Measurements from ENCODE around the gene ENOX1. TPM values are rescaled to one million over a fixed set of nuclear protein-coding genes. Genes with fewer than 3 reads are reported as not detected.

ENOX1 gene
- total RNA-seq, 1 experiment from 2014 or later, result 0.26 TPM

DNA sequence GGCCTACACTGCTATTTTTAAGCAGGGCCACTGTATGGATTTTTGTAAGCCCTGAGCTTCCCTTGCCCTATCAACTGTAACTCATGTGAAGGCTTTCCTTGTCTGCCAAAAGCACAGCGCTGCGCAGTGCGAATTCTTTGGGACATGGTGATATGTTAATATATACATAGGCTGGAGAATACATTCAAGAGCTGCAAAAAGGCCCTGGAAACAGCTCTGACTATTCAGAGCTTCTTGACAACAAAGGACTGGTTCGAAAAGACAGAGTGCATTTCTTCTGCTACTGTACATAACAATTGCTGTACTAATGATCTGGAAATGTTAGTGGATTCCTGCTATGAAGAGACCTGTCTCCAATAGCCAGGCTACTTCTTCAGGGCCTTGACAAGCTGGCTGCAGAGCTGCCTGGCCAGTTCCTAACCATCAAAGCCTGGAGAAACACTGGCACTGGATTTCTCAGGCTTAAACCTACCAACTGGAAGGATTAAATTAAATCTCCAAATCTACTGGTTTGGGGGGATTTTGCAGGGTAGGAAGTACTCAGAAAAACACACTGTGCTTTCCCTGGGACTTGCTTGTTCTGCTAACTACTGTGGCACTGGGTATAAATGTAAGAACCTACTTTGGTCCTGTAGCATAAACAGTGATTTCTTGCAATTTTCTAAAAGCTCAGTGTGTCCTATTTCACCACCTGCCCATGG is 516.5 kb downstream of the ENOX1 start (continued):
- TF ChIP-seq, protein P1, sequence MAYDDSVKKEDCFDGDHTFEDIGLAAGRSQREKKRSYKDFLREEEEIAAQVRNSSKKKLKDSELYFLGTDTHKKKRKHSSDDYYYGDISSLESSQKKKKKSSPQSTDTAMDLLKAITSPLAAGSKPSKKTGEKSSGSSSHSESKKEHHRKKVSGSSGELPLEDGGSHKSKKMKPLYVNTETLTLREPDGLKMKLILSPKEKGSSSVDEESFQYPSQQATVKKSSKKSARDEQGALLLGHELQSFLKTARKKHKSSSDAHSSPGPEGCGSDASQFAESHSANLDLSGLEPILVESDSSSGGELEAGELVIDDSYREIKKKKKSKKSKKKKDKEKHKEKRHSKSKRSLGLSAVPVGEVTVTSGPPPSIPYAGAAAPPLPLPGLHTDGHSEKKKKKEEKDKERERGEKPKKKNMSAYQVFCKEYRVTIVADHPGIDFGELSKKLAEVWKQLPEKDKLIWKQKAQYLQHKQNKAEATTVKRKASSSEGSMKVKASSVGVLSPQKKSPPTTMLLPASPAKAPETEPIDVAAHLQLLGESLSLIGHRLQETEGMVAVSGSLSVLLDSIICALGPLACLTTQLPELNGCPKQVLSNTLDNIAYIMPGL (CRISPR knock-in tag; IDR thresholded peaks at IDR 0.05), result no peak

DNA sequence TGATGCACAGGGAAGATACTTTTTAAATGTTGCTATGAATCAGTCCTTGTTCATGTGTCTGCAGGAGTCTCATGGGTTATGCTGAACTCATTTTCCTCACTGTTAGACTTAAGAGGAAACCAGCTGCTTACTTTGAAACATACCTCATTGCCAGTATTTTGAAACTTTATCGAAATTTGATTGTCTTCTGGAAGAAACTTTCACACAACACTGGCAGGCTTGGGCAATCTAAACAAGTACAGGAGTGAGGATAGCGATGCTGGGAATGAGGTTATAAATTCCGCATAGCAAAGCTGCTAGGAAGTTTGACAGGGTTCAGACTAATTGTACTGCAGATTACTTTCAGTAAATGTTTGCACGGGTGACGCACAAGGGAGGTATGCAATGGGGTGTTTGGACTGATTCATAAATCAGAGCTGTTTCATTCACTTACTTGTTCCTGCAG is 517.7 kb downstream of the ENOX1 start:
- peaks cover 29% of the 10 kb centered on the region for H3K4me1 Mint-ChIP-seq
- CTCF ChIA-PET, result interaction anchor here (2.6 kb wide), 1 partner anchor 536 kb away, joined by 7 read pairs; no protein-coding TSS in a partner anchor
- H3K36me3 Mint-ChIP-seq, result no peaks in the 10 kb centered on the region
- H3K27ac Mint-ChIP-seq, result no peak overlapping the region
- POLR2A ChIA-PET, result no interaction called here
- no peak overlapping the region for H3K4me3 Mint-ChIP-seq
- no peak for ATAC-seq
- peaks cover 2% of the 10 kb centered on the region; the same call in 1 of the 2 replicates for H3K27me3 Mint-ChIP-seq (ENCODE audit: low read depth)
- H3K9me3 Mint-ChIP-seq, result no peaks in the 10 kb centered on the region
- no peak for DNase-seq (ENCODE audit: low spot score)
- TF ChIP-seq IRF2 (CRISPR knock-in tag; IDR thresholded peaks at IDR 0.05; ENCODE audit: borderline replicate concordance, low read depth) (no peak), TCF7 (CRISPR knock-in tag; IDR thresholded peaks at IDR 0.05; ENCODE audit: low read depth) (no peak), ZNF317 (CRISPR knock-in tag; IDR thresholded peaks at IDR 0.05; ENCODE audit: borderline replicate concordance, low read depth) (no peak), E2F4 (CRISPR knock-in tag; IDR thresholded peaks at IDR 0.05; ENCODE audit: borderline replicate concordance, low read depth) (no peak), NR2C2 (CRISPR knock-in tag; IDR thresholded peaks at IDR 0.05) (no peak), TEAD4 (CRISPR knock-in tag; IDR thresholded peaks at IDR 0.05) (no peak), GRHL2 (CRISPR knock-in tag; IDR thresholded peaks at IDR 0.05; ENCODE audit: insufficient replicate concordance, severe bottlenecking) (no peak), NFE2L1 (CRISPR knock-in tag; IDR thresholded peaks at IDR 0.05) (no peak), ZNF532 (CRISPR knock-in tag; IDR thresholded peaks at IDR 0.05; ENCODE audit: borderline replicate concordance) (no peak), STAT6 (CRISPR knock-in tag; conservative IDR thresholded peaks at IDR 0.05; ENCODE audit: low read depth) (no peak)
- TF ChIP-seq, protein P2, sequence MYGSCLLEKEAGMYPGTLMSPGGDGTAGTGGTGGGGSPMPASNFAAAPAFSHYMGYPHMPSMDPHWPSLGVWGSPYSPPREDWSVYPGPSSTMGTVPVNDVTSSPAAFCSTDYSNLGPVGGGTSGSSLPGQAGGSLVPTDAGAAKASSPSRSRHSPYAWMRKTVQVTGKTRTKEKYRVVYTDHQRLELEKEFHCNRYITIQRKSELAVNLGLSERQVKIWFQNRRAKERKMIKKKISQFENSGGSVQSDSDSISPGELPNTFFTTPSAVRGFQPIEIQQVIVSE (CRISPR knock-in tag; IDR thresholded peaks at IDR 0.05; ENCODE audit: borderline replicate concordance), result no peak
- TF ChIP-seq, protein P3, sequence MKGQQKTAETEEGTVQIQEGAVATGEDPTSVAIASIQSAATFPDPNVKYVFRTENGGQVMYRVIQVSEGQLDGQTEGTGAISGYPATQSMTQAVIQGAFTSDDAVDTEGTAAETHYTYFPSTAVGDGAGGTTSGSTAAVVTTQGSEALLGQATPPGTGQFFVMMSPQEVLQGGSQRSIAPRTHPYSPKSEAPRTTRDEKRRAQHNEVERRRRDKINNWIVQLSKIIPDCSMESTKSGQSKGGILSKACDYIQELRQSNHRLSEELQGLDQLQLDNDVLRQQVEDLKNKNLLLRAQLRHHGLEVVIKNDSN (CRISPR knock-in tag; IDR thresholded peaks at IDR 0.05), result no peak
- TF ChIP-seq, protein P4, sequence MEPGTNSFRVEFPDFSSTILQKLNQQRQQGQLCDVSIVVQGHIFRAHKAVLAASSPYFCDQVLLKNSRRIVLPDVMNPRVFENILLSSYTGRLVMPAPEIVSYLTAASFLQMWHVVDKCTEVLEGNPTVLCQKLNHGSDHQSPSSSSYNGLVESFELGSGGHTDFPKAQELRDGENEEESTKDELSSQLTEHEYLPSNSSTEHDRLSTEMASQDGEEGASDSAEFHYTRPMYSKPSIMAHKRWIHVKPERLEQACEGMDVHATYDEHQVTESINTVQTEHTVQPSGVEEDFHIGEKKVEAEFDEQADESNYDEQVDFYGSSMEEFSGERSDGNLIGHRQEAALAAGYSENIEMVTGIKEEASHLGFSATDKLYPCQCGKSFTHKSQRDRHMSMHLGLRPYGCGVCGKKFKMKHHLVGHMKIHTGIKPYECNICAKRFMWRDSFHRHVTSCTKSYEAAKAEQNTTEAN (CRISPR knock-in tag; IDR thresholded peaks at IDR 0.05), result no peak
- TF ChIP-seq, protein P5, sequence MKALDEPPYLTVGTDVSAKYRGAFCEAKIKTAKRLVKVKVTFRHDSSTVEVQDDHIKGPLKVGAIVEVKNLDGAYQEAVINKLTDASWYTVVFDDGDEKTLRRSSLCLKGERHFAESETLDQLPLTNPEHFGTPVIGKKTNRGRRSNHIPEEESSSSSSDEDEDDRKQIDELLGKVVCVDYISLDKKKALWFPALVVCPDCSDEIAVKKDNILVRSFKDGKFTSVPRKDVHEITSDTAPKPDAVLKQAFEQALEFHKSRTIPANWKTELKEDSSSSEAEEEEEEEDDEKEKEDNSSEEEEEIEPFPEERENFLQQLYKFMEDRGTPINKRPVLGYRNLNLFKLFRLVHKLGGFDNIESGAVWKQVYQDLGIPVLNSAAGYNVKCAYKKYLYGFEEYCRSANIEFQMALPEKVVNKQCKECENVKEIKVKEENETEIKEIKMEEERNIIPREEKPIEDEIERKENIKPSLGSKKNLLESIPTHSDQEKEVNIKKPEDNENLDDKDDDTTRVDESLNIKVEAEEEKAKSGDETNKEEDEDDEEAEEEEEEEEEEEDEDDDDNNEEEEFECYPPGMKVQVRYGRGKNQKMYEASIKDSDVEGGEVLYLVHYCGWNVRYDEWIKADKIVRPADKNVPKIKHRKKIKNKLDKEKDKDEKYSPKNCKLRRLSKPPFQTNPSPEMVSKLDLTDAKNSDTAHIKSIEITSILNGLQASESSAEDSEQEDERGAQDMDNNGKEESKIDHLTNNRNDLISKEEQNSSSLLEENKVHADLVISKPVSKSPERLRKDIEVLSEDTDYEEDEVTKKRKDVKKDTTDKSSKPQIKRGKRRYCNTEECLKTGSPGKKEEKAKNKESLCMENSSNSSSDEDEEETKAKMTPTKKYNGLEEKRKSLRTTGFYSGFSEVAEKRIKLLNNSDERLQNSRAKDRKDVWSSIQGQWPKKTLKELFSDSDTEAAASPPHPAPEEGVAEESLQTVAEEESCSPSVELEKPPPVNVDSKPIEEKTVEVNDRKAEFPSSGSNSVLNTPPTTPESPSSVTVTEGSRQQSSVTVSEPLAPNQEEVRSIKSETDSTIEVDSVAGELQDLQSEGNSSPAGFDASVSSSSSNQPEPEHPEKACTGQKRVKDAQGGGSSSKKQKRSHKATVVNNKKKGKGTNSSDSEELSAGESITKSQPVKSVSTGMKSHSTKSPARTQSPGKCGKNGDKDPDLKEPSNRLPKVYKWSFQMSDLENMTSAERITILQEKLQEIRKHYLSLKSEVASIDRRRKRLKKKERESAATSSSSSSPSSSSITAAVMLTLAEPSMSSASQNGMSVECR (CRISPR knock-in tag; IDR thresholded peaks at IDR 0.05; ENCODE audit: borderline replicate concordance), result no peak
